Left lung (tissue), 10 donors: ENCODE results near the gene LRFN3. TPM values are rescaled to one million over a fixed set of nuclear protein-coding genes. Genes with fewer than 3 reads are reported as not detected.
"Not testable (repeated sequence)": the region's sequence is repeated elsewhere in the genome, so short reads cannot be mapped to it uniquely, and the experiment has no call there.

Source experiments
- ATAC-seq: fragments of 200-7000 bp; cut with Tn5 transposase; one replicate; pipeline ENCODE4 v1.9.1; 2020; ENCODE audit warnings: moderate library complexity
- DNase-seq, 4 donors: peaks; one replicate each; pipeline ENCODE4 v3.0.0-alpha.2; 2013 to 2020
- H3K27ac ChIP-seq, 2 donors: fragments of 200-600 bp; sonication (generic) in 1 of 2; one replicate each; pipeline versions ENCODE4 v1.5.0 to v1.8.0; 2020 to 2021
- H3K27me3 ChIP-seq, 2 donors: fragments of 200-600 bp; sonication (generic) in 1 of 2; one replicate each; pipeline versions ENCODE4 v1.5.0 to v1.8.0; 2020 to 2021
- H3K36me3 ChIP-seq, 2 donors: fragments of 200-600 bp; sonication (generic) in 1 of 2; one replicate each; pipeline versions ENCODE4 v1.5.0 to v1.8.0; 2020 to 2021
- H3K4me1 ChIP-seq, 2 donors: fragments of 200-600 bp; one replicate each; pipeline ENCODE4 v1.8.0; 2021
- H3K4me3 ChIP-seq, 2 donors: fragments of 200-600 bp; sonication (generic) in 1 of 2; one replicate each; pipeline versions ENCODE4 v1.5.0 to v1.8.0; 2020 to 2021; ENCODE audit warnings: mild to moderate bottlenecking in 1 of 2
- H3K9me3 ChIP-seq, 2 donors: fragments of 200-600 bp; sonication (generic) in 1 of 2; one replicate each; pipeline versions ENCODE4 v1.5.0 to v1.8.0; 2020 to 2021
- CTCF ChIP-seq, 2 donors: fragments of 200-600 bp; sonication (generic) in 1 of 2; IDR thresholded peaks; one replicate each; pipeline versions ENCODE4 v1.5.0 to v1.8.0; 2021; ENCODE audit warnings: antibody characterized with exemption in 2 of 2
- intact Hi-C, 2 donors: fragments of 100-400 bp; cut with DNase I; formaldehyde crosslinking; loops; one replicate each; pipeline versions ENCODE4 v1.11.2 to v1.14.2; 2022
- polyA plus RNA-seq, 6 donors: library from polyadenylated mRNA; unstranded; fragments of 120-200 nt; gene quantifications; one replicate each; pipeline ENCODE4 v1.2.1, GENCODE V29; 2013; ENCODE audit not compliant: insufficient read length in 6 of 6
- total RNA-seq, 2 donors: library from RNA; stranded (reverse); fragmentation: NEBNext Ultra II Directional; extraction: Animal tissue kit (Norgen Biotek cat#: 25700); gene quantifications; one replicate each; pipeline ENCODE4 v1.2.1, GENCODE V29; 2021
- donor health status: DM: no; HTN: yes; CAD: no.
- donor health status: DM: no; HTN: no; CAD: no.

LRFN3 gene
- total and polyA plus RNA-seq, 8 donors, result 8.0 to 14.8 (median 12.3) TPM

GRCh38 chr19:35905178-35905727 lies 30.9 kb upstream of the LRFN3 start:
- no peak for ATAC-seq

GRCh38 chr19:35907377-35907745 lies 28.8 kb upstream of the LRFN3 start:
- Histone ChIP-seq H3K27ac (peak overlapping the region; percentile 53 to 96), H3K4me3 (peak overlapping the region in 1 of 2 donors; percentile 80), H3K27me3 (no peaks in the 10 kb centered on the region), H3K4me1 (peaks cover 0 to 75% of the 10 kb centered on the region in 2 donors), H3K9me3 (no peaks in the 10 kb centered on the region), H3K36me3 (peaks cover 0 to 11% of the 10 kb centered on the region in 2 donors)
- DNase-seq (peak in 1 of 4 donors; percentile 77), ATAC-seq (no peak)
- no peak for TF ChIP-seq CTCF (IDR thresholded peaks at IDR 0.05)
- intact Hi-C loops, result no loop called here

More at GRCh38 chr19:35905178-35905727, 30.9 kb upstream of the LRFN3 start:
- H3K27ac ChIP-seq, result peak overlapping the region; percentile 45 to 96
- peaks cover 0 to 11% of the 10 kb centered on the region in 2 donors for H3K36me3 ChIP-seq
- no peak for TF ChIP-seq CTCF (IDR thresholded peaks at IDR 0.05)
- no peak for DNase-seq
- no peaks in the 10 kb centered on the region for H3K27me3 ChIP-seq
- no peaks in the 10 kb centered on the region for H3K9me3 ChIP-seq
- H3K4me3 ChIP-seq, result peak overlapping the region in 1 of 2 donors; percentile 80
- peaks cover 5 to 72% of the 10 kb centered on the region in 2 donors for H3K4me1 ChIP-seq
- intact Hi-C loops, result no loop called here

- DNase-seq (peak in 2 of 4 donors; percentile 76 to 91), ATAC-seq (peak; percentile 23)
- Histone ChIP-seq H3K9me3 (no peaks in the 10 kb centered on the region), H3K27me3 (no peaks in the 10 kb centered on the region), H3K27ac (peak within 1 kb of the TSS; percentile 73 to 96), H3K36me3 (peaks cover 0 to 11% of the 10 kb centered on the region in 2 donors), H3K4me1 (peaks cover 0 to 75% of the 10 kb centered on the region in 2 donors), H3K4me3 (peak within 1 kb of the TSS; percentile 3 to 80)
- TF ChIP-seq CTCF (IDR thresholded peaks at IDR 0.05), result no peak
- intact Hi-C loops, result no loop called here
Measured at GRCh38 chr19:35908010-35908441, 28.1 kb upstream of the LRFN3 start, which contains the start of gene TYROBP. TSS of gene TYROBP (minus strand) at chr19:35908295. CDS start at chr19:35908228, 67 bp downstream.

GRCh38 chr19:35908973-35909683 lies 27.0 kb upstream of the LRFN3 start:
- Histone ChIP-seq H3K36me3 (peaks cover 0 to 11% of the 10 kb centered on the region in 2 donors), H3K27me3 (no peaks in the 10 kb centered on the region), H3K9me3 (no peaks in the 10 kb centered on the region), H3K27ac (peak overlapping the region; percentile 82 to 96), H3K4me1 (peaks cover 0 to 75% of the 10 kb centered on the region in 2 donors), H3K4me3 (peak overlapping the region in 1 of 2 donors; percentile 80)
- TF ChIP-seq CTCF (IDR thresholded peaks at IDR 0.05), result peak in 1 of 2 donors; percentile 14
- intact Hi-C loops, result no loop called here
- ATAC-seq, result peak; percentile 83
- peak in 3 of 4 donors; percentile 36 to 96 (median 93) for DNase-seq

GRCh38 chr19:35909684-35910035 lies 26.5 kb upstream of the LRFN3 start:
- Histone ChIP-seq H3K36me3 (peaks cover 0 to 11% of the 10 kb centered on the region in 2 donors), H3K27ac (peak overlapping the region; percentile 82 to 96), H3K4me3 (peak overlapping the region in 1 of 2 donors; percentile 80), H3K9me3 (no peaks in the 10 kb centered on the region), H3K4me1 (peaks cover 0 to 75% of the 10 kb centered on the region in 2 donors), H3K27me3 (no peaks in the 10 kb centered on the region)
- intact Hi-C loops, result no loop called here
- ATAC-seq, result no peak
- TF ChIP-seq CTCF (IDR thresholded peaks at IDR 0.05), result no peak
- no peak for DNase-seq

GRCh38 chr19:35910355-35910754 lies 25.8 kb upstream of the LRFN3 start:
- peaks cover 0 to 74% of the 10 kb centered on the region in 2 donors for H3K4me1 ChIP-seq
- H3K36me3 ChIP-seq, result peaks cover 0 to 11% of the 10 kb centered on the region in 2 donors
- ATAC-seq, H3K9me3 ChIP-seq, H3K27me3 ChIP-seq, H3K4me3 ChIP-seq, intact Hi-C loops: not testable (repeated sequence)
- peak overlapping the region in 1 of 2 donors; percentile 96 for H3K27ac ChIP-seq
- DNase-seq, result peak in 1 of 4 donors; percentile 50
